WTC11 (cell line): ENCODE data around the gene CSH2.

Source experiments
- E2F1 ChIP-seq: sonication (generic); formaldehyde crosslinking; IDR thresholded peaks from 2 replicates; pipeline ENCODE4 v1.8.0; 2022; ENCODE audit warnings: mild to moderate bottlenecking, missing genetic modification reagents
- GRHL2 ChIP-seq: fragments of 250-450 bp; sonication (Bioruptor Pico); IDR thresholded peaks from 2 replicates; pipeline ENCODE4 v1.8.0; 2022; ENCODE audit warnings: mild to moderate bottlenecking, moderate library complexity; ENCODE audit not compliant: insufficient replicate concordance, severe bottlenecking
- HMGXB4 ChIP-seq: sonication (generic); formaldehyde crosslinking; IDR thresholded peaks from 2 replicates; pipeline ENCODE4 v1.8.1; 2023; ENCODE audit warnings: mild to moderate bottlenecking, moderate library complexity, missing genetic modification reagents
- KAT7 ChIP-seq: sonication (generic); formaldehyde crosslinking; IDR thresholded peaks from 2 replicates; pipeline ENCODE4 v1.8.1; 2023; ENCODE audit warnings: missing genetic modification reagents, mild to moderate bottlenecking, borderline replicate concordance
- NR1H2 ChIP-seq: sonication (generic); formaldehyde crosslinking; IDR thresholded peaks from 2 replicates; pipeline ENCODE4 v1.9.0; 2021; ENCODE audit warnings: mild to moderate bottlenecking, moderate library complexity, missing genetic modification reagents
- NR2C2 ChIP-seq: sonication (generic); formaldehyde crosslinking; IDR thresholded peaks from 2 replicates; pipeline ENCODE4 v1.8.0; 2022; ENCODE audit warnings: mild to moderate bottlenecking, missing genetic modification reagents
- RELA ChIP-seq: sonication (generic); formaldehyde crosslinking; IDR thresholded peaks from 2 replicates; pipeline ENCODE4 v1.8.1; 2022; ENCODE audit warnings: missing genetic modification reagents, mild to moderate bottlenecking, borderline replicate concordance
- SP1 ChIP-seq: sonication (generic); formaldehyde crosslinking; conservative IDR thresholded peaks from 2 replicates; pipeline ENCODE4 v1.8.1; 2022; ENCODE audit warnings: missing genetic modification reagents
- USF1 ChIP-seq: sonication (generic); formaldehyde crosslinking; IDR thresholded peaks from 2 replicates; pipeline ENCODE4 v1.8.0; 2022; ENCODE audit warnings: mild to moderate bottlenecking, missing genetic modification reagents
- USF2 ChIP-seq: sonication (generic); formaldehyde crosslinking; IDR thresholded peaks from 2 replicates; pipeline ENCODE4 v1.8.1; 2023; ENCODE audit warnings: mild to moderate bottlenecking, missing genetic modification reagents, moderate library complexity
- ZNF121 ChIP-seq: sonication (generic); formaldehyde crosslinking; IDR thresholded peaks from 2 replicates; pipeline ENCODE4 v1.8.0; 2023; ENCODE audit warnings: missing genetic modification reagents
- TF ChIP-seq, protein P1 (sequence below): fragments of 200-600 bp; IDR thresholded peaks from 2 replicates; pipeline ENCODE4 v1.8.0; 2022; ENCODE audit warnings: antibody characterized with exemption

DNA sequence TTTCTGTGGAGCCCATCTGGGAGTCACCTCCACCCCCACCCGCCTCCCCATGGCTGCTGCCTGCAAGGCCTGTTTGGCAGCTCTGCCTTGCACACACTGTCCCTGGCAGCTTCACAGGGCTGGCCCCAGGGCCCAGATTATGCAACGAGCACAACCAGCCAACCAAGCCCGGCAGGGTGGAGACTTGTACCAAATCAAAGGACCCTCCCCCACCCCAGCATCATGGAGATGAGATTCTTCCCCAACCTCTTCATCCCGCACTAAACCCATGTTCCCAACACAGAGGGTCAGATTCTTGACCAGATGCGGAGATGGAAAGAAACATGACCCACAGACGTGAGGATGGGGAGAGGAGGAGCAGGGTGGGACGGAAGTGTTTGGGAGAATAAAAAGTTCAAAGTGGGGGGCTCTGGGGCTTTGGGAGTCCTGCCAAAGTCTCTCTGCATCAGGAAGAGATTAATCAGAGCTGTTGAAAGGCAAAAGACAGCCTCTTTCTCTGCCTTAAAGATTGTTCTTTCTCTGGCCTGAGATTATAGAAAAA is 34.8 kb downstream of the CSH2 start:
- TF ChIP-seq NR1H2 (no peak), ZNF121 (no peak), USF1 (CRISPR knock-in tag) (no peak), GRHL2 (CRISPR knock-in tag) (no peak), USF2 (CRISPR knock-in tag) (no peak), KAT7 (no peak), RELA (CRISPR knock-in tag) (no peak), HMGXB4 (CRISPR knock-in tag) (no peak), SP1 (CRISPR knock-in tag) (no peak), NR2C2 (CRISPR knock-in tag) (no peak), E2F1 (CRISPR knock-in tag) (no peak)
- TF ChIP-seq, protein P1, sequence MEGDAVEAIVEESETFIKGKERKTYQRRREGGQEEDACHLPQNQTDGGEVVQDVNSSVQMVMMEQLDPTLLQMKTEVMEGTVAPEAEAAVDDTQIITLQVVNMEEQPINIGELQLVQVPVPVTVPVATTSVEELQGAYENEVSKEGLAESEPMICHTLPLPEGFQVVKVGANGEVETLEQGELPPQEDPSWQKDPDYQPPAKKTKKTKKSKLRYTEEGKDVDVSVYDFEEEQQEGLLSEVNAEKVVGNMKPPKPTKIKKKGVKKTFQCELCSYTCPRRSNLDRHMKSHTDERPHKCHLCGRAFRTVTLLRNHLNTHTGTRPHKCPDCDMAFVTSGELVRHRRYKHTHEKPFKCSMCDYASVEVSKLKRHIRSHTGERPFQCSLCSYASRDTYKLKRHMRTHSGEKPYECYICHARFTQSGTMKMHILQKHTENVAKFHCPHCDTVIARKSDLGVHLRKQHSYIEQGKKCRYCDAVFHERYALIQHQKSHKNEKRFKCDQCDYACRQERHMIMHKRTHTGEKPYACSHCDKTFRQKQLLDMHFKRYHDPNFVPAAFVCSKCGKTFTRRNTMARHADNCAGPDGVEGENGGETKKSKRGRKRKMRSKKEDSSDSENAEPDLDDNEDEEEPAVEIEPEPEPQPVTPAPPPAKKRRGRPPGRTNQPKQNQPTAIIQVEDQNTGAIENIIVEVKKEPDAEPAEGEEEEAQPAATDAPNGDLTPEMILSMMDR: no peak
